GM15510 (cell line): ENCODE data around the gene PRTFDC1.

Source experiments
- POLR2A ChIP-seq: IDR thresholded peaks from 3 replicates; pipeline ENCODE4 v1.6.1; 2011; ENCODE audit warnings: borderline replicate concordance; ENCODE audit not compliant: insufficient read length; ENCODE audit errors: extremely low read depth

PRTFDC1 gene

GRCh38 chr10:24950439-24950838 is 2.0 kb downstream of the PRTFDC1 start:
- TF ChIP-seq POLR2A, result no peak

GRCh38 chr10:24949616-24950015 is 2.8 kb downstream of the PRTFDC1 start:
- TF ChIP-seq POLR2A, result no peak

GRCh38 chr10:24947304-24948097 is 4.9 kb downstream of the PRTFDC1 start:
- TF ChIP-seq POLR2A, result no peak

GRCh38 chr10:24944512-24945255 is 7.7 kb downstream of the PRTFDC1 start:
- no peak for TF ChIP-seq POLR2A

GRCh38 chr10:24938525-24938924 is 13.9 kb downstream of the PRTFDC1 start:
- no peak for TF ChIP-seq POLR2A

GRCh38 chr10:24938076-24938475 is 14.3 kb downstream of the PRTFDC1 start:
- TF ChIP-seq POLR2A, result no peak

- no peak for TF ChIP-seq POLR2A
Observed at GRCh38 chr10:24935504-24936292, 16.7 kb downstream of the PRTFDC1 start.

GRCh38 chr10:24931236-24931635 is 21.2 kb downstream of the PRTFDC1 start:
- TF ChIP-seq POLR2A, result no peak

- TF ChIP-seq POLR2A, result no peak
Observed at GRCh38 chr10:24930427-24930826, 22.0 kb downstream of the PRTFDC1 start.

- TF ChIP-seq POLR2A, result no peak
Observed at GRCh38 chr10:24929904-24930303, 22.5 kb downstream of the PRTFDC1 start.

GRCh38 chr10:24929056-24929544 is 23.3 kb downstream of the PRTFDC1 start:
- TF ChIP-seq POLR2A, result no peak

- TF ChIP-seq POLR2A, result no peak
Observed at GRCh38 chr10:24928163-24928562, 24.2 kb downstream of the PRTFDC1 start.

- no peak for TF ChIP-seq POLR2A
Observed at GRCh38 chr10:24926557-24926956, 25.8 kb downstream of the PRTFDC1 start.

GRCh38 chr10:24925799-24926198 is 26.6 kb downstream of the PRTFDC1 start:
- TF ChIP-seq POLR2A, result no peak

- no peak for TF ChIP-seq POLR2A
Observed at GRCh38 chr10:24920907-24921881, 31.2 kb downstream of the PRTFDC1 start.

GRCh38 chr10:24917979-24918378 is 34.4 kb downstream of the PRTFDC1 start:
- TF ChIP-seq POLR2A, result no peak
